ENCODE results near the gene HPN.
A peak's percentile ranks its signal among the peaks of the same experiment; 100 is the strongest.

Gene HPN

GRCh38 chr19:35062942-35063341, 21.4 kb downstream of the HPN start:
- no peak for DNase-seq (ENCODE audit: low read depth)

- no peak for DNase-seq (ENCODE audit: low read depth)
These were observed 22.7 kb downstream of the HPN start for GRCh38 chr19:35063940-35064818.

GRCh38 chr19:35065574-35065973, 24.1 kb downstream of the HPN start:
- no peak for DNase-seq (ENCODE audit: low read depth)

GRCh38 chr19:35066121-35066520, 24.6 kb downstream of the HPN start:
- no peak for DNase-seq (ENCODE audit: low read depth)

GRCh38 chr19:35066691-35067563, 25.4 kb downstream of the HPN start:
- peak; percentile 87 for DNase-seq (ENCODE audit: low read depth)

- DNase-seq (ENCODE audit: low read depth): no peak
These were observed 27.6 kb downstream of the HPN start for GRCh38 chr19:35068941-35069634.

- DNase-seq (ENCODE audit: low read depth): no peak
These were observed 28.2 kb downstream of the HPN start for GRCh38 chr19:35069696-35070095.

GRCh38 chr19:35070471-35070870, 28.9 kb downstream of the HPN start:
- no peak for DNase-seq (ENCODE audit: low read depth)

GRCh38 chr19:35073516-35073915, 32.0 kb downstream of the HPN start:
- DNase-seq (ENCODE audit: low read depth): no peak

GRCh38 chr19:35073941-35074340, 32.4 kb downstream of the HPN start:
- DNase-seq (ENCODE audit: low read depth): no peak

GRCh38 chr19:35074426-35075201, 33.1 kb downstream of the HPN start:
- no peak for DNase-seq (ENCODE audit: low read depth)

GRCh38 chr19:35075202-35076025, 33.9 kb downstream of the HPN start:
- no peak for DNase-seq (ENCODE audit: low read depth)

- no peak for DNase-seq (ENCODE audit: low read depth)
These were observed 34.5 kb downstream of the HPN start for GRCh38 chr19:35076026-35076370.

GRCh38 chr19:35076657-35077056, 35.1 kb downstream of the HPN start:
- DNase-seq (ENCODE audit: low read depth): no peak

- DNase-seq (ENCODE audit: low read depth): no peak
These were observed 36.1 kb downstream of the HPN start for GRCh38 chr19:35077411-35078223.

GRCh38 chr19:35079826-35080225, 38.3 kb downstream of the HPN start:
- no peak for DNase-seq (ENCODE audit: low read depth)

GRCh38 chr19:35080613-35081170, 39.2 kb downstream of the HPN start:
- DNase-seq (ENCODE audit: low read depth): no peak

- no peak for DNase-seq (ENCODE audit: low read depth)
These were observed 39.7 kb downstream of the HPN start for GRCh38 chr19:35081201-35081600.

- DNase-seq (ENCODE audit: low read depth): no peak
These were observed 42.4 kb downstream of the HPN start for GRCh38 chr19:35083691-35084508.

Measured in activated T-cell treated with anti-CD3 and anti-CD28 coated beads for 48 hours (primary cell).